GM12872 (cell line): ENCODE data around the gene RBM20.

Experiments used
- TF ChIP-seq, protein P1 (sequence below): IDR thresholded peaks from 3 replicates; pipeline ENCODE4 v1.5.1; 2011; ENCODE audit warnings: low read depth, mild to moderate bottlenecking, low read length, moderate library complexity; ENCODE audit not compliant: insufficient read depth

RBM20 gene

DNA sequence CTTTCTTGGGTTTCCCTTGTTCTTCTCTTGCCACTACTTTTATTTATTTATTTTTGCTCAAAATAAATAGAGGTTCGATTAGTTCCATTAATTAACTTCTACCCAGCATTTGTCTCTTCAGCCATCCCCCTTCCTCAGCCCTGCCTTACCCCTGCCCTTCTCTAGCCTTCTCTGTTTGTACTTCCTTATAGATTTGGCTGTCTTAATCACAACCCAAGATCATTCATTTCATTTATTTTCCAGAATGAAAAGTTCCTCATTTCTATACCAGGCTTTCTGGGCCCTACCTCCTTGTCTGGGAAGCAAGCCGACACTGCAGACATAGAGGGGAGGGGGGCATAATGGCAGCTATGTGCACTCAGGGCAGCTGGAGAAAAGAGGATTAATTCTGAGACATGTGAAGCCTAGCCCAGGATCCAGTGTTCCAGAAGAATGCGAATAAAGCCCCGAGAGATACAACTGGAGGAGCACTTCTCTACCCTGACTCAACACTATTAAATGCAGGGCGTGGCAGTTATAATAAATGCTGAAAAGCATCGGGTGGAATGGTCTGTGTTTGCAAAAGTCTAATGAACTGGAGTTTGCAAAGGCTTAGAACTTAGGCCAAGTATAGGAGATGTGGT, 221.2 kb downstream of the RBM20 start:
- TF ChIP-seq, protein P1, sequence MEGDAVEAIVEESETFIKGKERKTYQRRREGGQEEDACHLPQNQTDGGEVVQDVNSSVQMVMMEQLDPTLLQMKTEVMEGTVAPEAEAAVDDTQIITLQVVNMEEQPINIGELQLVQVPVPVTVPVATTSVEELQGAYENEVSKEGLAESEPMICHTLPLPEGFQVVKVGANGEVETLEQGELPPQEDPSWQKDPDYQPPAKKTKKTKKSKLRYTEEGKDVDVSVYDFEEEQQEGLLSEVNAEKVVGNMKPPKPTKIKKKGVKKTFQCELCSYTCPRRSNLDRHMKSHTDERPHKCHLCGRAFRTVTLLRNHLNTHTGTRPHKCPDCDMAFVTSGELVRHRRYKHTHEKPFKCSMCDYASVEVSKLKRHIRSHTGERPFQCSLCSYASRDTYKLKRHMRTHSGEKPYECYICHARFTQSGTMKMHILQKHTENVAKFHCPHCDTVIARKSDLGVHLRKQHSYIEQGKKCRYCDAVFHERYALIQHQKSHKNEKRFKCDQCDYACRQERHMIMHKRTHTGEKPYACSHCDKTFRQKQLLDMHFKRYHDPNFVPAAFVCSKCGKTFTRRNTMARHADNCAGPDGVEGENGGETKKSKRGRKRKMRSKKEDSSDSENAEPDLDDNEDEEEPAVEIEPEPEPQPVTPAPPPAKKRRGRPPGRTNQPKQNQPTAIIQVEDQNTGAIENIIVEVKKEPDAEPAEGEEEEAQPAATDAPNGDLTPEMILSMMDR: no peak

DNA sequence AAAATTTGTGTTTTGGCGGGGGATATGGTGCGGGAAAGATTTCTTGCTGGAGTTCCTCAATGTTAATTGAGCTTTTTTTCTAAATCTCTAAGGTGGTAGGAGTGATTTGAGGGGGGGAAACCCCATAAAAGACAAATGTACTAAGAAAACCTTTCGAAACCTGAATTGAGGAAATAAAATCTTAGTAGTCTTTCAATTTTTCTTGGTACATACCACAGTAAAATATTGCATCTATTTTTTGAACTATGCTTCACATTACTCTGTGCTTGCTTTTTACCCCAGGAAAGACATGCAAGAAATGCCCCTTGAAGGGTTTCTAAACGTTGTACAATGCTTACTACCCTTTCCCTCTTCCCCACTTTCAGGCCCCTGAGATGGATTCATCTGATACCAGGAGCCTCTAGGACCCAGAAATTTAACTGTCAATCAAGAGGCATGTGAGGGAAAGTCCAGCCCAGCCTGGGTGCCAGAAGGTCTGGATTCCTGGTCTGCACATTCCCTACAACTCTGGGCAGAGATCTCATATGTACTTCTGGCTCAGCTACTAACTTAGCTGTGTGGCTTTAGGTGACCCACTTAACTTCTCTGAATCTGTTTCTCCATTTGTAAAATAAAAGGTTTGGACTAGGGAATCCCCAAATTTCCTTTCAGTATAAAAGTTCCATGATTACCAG, 221.8 kb downstream of the RBM20 start:
- TF ChIP-seq, protein P1: no peak

DNA sequence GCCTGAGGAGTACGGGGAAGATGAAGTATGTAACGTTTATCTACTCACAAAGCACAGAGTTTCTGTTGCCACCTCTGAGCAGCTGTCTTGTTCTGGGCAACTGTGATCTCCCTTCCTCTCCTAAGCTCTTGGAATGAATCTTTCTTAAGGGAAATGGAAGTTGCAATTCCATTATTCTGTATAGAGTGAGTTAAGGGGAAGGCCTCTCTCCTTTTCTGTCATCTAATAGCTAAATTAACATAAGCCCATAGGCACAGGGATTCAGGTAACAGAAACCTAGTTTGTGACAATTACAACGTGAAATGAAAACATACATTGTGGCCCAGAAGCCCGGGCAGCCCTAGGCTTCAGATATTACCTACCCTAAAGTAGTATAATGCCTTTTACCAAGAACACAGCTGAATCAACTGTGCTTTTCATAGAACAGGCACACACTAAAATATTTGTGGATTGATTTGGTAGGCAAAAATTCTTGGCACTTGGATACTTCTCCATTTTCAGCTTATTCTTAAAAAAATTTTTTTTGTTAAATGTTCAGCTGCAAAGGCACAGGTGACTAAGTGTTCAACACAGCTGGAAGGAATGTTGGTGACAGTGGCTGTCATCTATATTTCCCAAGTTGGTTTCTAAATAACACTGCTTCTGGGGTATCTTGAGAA, 223.8 kb downstream of the RBM20 start:
- TF ChIP-seq, protein P1: no peak

DNA sequence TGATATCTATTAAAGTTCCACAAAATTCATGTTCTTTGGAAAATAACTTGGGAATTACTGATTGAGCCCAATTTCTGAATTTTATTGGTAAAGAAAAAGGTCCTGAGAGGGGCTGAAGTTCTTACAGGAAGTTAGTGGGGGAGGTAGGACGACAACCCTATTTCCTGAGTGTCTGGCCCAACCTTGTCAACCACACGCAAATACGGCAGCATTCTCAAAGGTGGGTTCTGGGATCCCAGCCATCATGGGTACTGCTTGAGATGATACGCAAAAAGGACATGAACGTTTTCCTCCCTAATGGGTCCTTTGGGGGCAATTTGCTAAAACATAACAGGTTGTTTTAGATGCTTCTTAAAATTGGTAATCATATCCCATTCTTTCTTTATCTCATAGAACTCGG, 224.8 kb downstream of the RBM20 start:
- TF ChIP-seq, protein P1: no peak

DNA sequence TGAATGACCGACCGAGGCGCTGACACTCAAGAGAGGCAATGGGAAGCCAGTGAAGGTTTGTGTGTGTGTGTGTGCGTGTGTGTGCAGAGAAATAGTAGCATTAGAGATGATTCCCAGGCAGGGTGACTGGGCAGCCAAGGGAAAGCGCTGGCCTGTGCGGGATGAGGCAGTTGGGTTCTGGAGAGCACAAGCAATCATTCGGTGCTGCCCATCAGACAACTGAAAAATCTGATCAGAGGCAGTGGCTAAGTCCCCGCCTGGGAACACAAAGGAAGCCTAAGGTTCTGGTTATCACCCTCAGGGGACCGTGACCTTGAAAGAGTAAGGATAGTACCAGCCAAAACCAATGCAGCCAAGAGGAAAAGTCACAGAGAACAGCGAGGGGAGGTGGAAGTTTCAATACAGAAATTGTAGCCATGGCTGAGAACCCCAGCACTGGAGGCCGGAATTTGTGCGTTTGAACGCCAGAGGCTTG, 226.7 kb downstream of the RBM20 start:
- TF ChIP-seq, protein P1: no peak

DNA sequence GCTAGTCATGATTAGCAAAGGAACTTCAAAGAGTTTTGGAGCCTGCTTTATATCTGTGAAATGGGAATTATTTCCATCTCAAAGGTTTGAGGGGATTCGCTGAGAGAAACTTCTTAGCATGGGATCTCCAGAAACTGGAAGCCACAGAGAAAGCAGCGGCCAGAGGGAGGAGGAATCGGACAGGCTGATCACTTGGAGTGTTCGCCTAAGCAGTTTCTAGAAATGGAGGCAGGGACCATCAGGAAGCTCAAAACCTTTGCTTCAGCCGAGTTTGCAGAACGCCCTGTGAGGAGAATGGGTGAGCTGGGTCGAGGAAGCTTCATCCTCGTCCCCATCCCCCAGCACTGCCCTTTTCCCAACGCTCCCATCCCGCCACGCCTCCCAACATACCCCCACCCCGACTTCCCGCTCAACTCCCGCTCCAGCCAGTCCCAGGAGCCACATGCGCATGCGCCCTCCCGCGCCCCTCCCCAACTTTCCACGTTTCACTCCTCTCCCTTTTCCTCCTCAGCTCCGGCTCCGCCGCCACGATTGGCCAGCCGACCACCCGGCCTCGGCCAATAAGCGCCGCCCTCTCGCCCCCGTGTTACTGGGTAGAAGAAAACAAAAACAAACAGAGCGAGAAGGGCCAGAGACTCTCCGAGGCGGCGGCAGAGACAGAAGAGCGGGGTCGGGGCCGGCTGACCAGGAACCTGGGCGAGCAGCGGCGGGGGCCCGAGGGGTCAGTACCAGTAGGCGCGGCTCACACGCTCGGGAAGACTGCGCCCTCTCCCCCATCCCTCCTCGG, 227.4 kb downstream of the RBM20 start, which contains the start of gene PDCD4:
Gene PDCD4, plus strand, starts transcription at position 631 of the 787 bp plus-strand sequence. CDS start 4,100 bp downstream, outside the sequence.
- TF ChIP-seq, protein P1: no peak
